Esophagus muscularis mucosa (tissue), 4 donors: ENCODE data around the gene MTERF1.

ENCODE experiments used
- EP300 ChIP-seq: sonication (generic); formaldehyde crosslinking; IDR thresholded peaks from one replicate; pipeline ENCODE4 v1.6.1; 2017; ENCODE audit warnings: antibody characterized with exemption
- POLR2A ChIP-seq: fragments of 450-650 bp; IDR thresholded peaks from one replicate; pipeline ENCODE4 v1.6.1; 2017; ENCODE audit warnings: antibody characterized with exemption, moderate library complexity, mild to moderate bottlenecking, low read depth
- POLR2AphosphoS5 ChIP-seq, 2 donors: sonication (generic); formaldehyde crosslinking; IDR thresholded peaks; one replicate each; pipeline ENCODE4 v1.6.1; 2017; ENCODE audit warnings: antibody characterized with exemption in 2 of 2
- TF ChIP-seq, protein P1 (sequence below), 3 experiments: fragments of 200-600 bp in 2 of 3; fragments of 450-650 bp in 1 of 3; sonication (generic) in 2 of 3; IDR thresholded peaks; one replicate each; pipeline ENCODE4 v1.5.1; 2017 to 2019; ENCODE audit warnings: antibody characterized with exemption in 3 of 3, mild to moderate bottlenecking in 2 of 3, moderate library complexity in 1 of 3

GRCh38 chr7:91864070-91864469, 16.4 kb downstream of the MTERF1 start:
- TF ChIP-seq POLR2AphosphoS5 (IDR thresholded peaks at IDR 0.05) (no peak), EP300 (no peak), POLR2A (no peak)
- TF ChIP-seq, protein P1, sequence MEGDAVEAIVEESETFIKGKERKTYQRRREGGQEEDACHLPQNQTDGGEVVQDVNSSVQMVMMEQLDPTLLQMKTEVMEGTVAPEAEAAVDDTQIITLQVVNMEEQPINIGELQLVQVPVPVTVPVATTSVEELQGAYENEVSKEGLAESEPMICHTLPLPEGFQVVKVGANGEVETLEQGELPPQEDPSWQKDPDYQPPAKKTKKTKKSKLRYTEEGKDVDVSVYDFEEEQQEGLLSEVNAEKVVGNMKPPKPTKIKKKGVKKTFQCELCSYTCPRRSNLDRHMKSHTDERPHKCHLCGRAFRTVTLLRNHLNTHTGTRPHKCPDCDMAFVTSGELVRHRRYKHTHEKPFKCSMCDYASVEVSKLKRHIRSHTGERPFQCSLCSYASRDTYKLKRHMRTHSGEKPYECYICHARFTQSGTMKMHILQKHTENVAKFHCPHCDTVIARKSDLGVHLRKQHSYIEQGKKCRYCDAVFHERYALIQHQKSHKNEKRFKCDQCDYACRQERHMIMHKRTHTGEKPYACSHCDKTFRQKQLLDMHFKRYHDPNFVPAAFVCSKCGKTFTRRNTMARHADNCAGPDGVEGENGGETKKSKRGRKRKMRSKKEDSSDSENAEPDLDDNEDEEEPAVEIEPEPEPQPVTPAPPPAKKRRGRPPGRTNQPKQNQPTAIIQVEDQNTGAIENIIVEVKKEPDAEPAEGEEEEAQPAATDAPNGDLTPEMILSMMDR (IDR thresholded peaks at IDR 0.05): no peak
